GM12874 (cell line): ENCODE measurements around the gene TMEM129.

Experiments
- TF ChIP-seq, protein P1 (sequence below): IDR thresholded peaks from 2 replicates; pipeline ENCODE4 v1.5.1; 2011; ENCODE audit warnings: low read depth, mild to moderate bottlenecking, control low read depth, low read length, moderate library complexity; ENCODE audit not compliant: insufficient read depth

Gene TMEM129

DNA sequence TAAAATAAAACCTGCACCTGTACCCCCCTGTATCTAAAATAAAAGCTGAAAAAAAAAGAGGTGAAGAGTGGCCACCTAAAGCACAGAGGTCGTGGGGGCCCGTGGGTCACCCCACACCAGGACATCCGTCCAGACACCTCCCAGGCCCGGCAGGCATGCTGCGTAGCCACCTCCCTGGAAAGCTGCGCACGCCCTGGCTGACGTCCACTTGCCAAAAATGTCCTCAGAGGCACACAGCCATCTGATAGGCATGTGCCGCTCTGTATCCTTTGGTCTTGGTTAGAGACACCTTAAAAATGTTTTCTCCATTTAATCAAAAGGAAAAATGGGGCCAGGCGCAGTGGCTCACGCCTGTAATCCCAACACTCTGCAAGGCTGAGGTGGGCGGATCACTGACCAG lies 54.7 kb downstream of the TMEM129 start:
- TF ChIP-seq, protein P1, sequence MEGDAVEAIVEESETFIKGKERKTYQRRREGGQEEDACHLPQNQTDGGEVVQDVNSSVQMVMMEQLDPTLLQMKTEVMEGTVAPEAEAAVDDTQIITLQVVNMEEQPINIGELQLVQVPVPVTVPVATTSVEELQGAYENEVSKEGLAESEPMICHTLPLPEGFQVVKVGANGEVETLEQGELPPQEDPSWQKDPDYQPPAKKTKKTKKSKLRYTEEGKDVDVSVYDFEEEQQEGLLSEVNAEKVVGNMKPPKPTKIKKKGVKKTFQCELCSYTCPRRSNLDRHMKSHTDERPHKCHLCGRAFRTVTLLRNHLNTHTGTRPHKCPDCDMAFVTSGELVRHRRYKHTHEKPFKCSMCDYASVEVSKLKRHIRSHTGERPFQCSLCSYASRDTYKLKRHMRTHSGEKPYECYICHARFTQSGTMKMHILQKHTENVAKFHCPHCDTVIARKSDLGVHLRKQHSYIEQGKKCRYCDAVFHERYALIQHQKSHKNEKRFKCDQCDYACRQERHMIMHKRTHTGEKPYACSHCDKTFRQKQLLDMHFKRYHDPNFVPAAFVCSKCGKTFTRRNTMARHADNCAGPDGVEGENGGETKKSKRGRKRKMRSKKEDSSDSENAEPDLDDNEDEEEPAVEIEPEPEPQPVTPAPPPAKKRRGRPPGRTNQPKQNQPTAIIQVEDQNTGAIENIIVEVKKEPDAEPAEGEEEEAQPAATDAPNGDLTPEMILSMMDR, result no peak
